HL-60 (cell line): Measurements from ENCODE around the gene IRF1.

Source experiments
- DNase-seq, 2 experiments: peaks; one replicate each; pipeline ENCODE4 v3.0.0-alpha.2; 2010 to 2020; ENCODE audit warnings: low read depth in 1 of 2, low spot score in 1 of 2
- H3K27ac ChIP-seq: fragments of 250-450 bp; sonication (Bioruptor Pico); replicated peaks from 2 replicates; pipeline ENCODE4 v1.5.1; 2020; ENCODE audit warnings: mild to moderate bottlenecking, moderate library complexity
- H3K27me3 ChIP-seq: fragments of 250-450 bp; sonication (Bioruptor Pico); 2 replicates; pipeline ENCODE4 v1.5.1; 2021; ENCODE audit warnings: mild to moderate bottlenecking, moderate library complexity; ENCODE audit not compliant: insufficient read depth, poor library complexity, severe bottlenecking
- H3K4me3 ChIP-seq: replicated peaks from 2 replicates; pipeline ENCODE4 v1.5.1; 2011; ENCODE audit warnings: mild to moderate bottlenecking, control low read depth, low read length; ENCODE audit not compliant: insufficient read depth
- CTCF ChIP-seq: IDR thresholded peaks from one replicate; pipeline ENCODE4 v1.5.1; 2011; ENCODE audit warnings: low read length, control low read depth, inconsistent platforms; ENCODE audit not compliant: insufficient read depth
- GABPA ChIP-seq: IDR thresholded peaks from 2 replicates; pipeline ENCODE4 v1.6.1; 2012; ENCODE audit warnings: low read depth
- POLR2AphosphoS5 ChIP-seq: IDR thresholded peaks from 2 replicates; pipeline ENCODE4 v1.6.1; 2012; ENCODE audit warnings: low read depth
- REST ChIP-seq: IDR thresholded peaks from 2 replicates; pipeline ENCODE4 v1.6.1; 2012; ENCODE audit warnings: low read depth; ENCODE audit not compliant: insufficient replicate concordance
- SPI1 ChIP-seq: IDR thresholded peaks from 2 replicates; pipeline ENCODE4 v1.6.1; 2012; ENCODE audit warnings: low read depth, mild to moderate bottlenecking, borderline replicate concordance

The IRF1 gene

GRCh38 chr5:132489871-132490483, 596 bp downstream of the IRF1 start:
- Histone ChIP-seq H3K27ac (peak overlapping the region; percentile 96), H3K27me3 (no peaks in the 10 kb centered on the region), H3K4me3 (peak overlapping the region; percentile 74)
- no peak for TF ChIP-seq GABPA
- TF ChIP-seq SPI1: no peak
- TF ChIP-seq CTCF: no peak
- TF ChIP-seq REST: no peak
- no peak for TF ChIP-seq POLR2AphosphoS5
- no peak for DNase-seq

- no peak for DNase-seq
- Histone ChIP-seq H3K4me3 (peak overlapping the region; percentile 74), H3K27ac (peak overlapping the region; percentile 96), H3K27me3 (no peaks in the 10 kb centered on the region)
- TF ChIP-seq POLR2AphosphoS5: no peak
- no peak for TF ChIP-seq GABPA
- TF ChIP-seq SPI1: peak; percentile 85
- TF ChIP-seq REST: no peak
- TF ChIP-seq CTCF: no peak
Observed at GRCh38 chr5:132489051-132489770, 1.4 kb downstream of the IRF1 start.

GRCh38 chr5:132488590-132488989, 2.0 kb downstream of the IRF1 start:
- H3K4me3 ChIP-seq: peak overlapping the region; percentile 74
- no peak for TF ChIP-seq POLR2AphosphoS5
- TF ChIP-seq CTCF: no peak
- TF ChIP-seq GABPA: no peak
- TF ChIP-seq SPI1: no peak
- TF ChIP-seq REST: no peak
- H3K27me3 ChIP-seq: no peaks in the 10 kb centered on the region
- H3K27ac ChIP-seq: peak overlapping the region; percentile 96; the same call in 1 of the 2 replicates
- DNase-seq: no peak
